Neutrophil (primary cell): ENCODE data around the gene SLC22A14.

Experiments used
- H3K27ac ChIP-seq: fragments of 200-600 bp; sonication (generic); 2 replicates; pipeline ENCODE4 v1.5.1; 2016; ENCODE audit warnings: mild to moderate bottlenecking, moderate library complexity
- H3K27me3 ChIP-seq: fragments of 200-600 bp; sonication (generic); 2 replicates; pipeline ENCODE4 v1.6.0; 2016; ENCODE audit warnings: mild to moderate bottlenecking
- H3K36me3 ChIP-seq: fragments of 200-600 bp; sonication (generic); 2 replicates; pipeline ENCODE4 v1.5.1; 2017
- H3K4me1 ChIP-seq, 2 experiments: fragments of 200-600 bp in 1 of 2; sonication (generic) in 1 of 2; 1 replicate in 1 of 2; 2 replicates in 1 of 2; pipeline versions ENCODE4 v1.5.1 to v1.6.1; 2013 to 2016; ENCODE audit warnings: low read depth in 1 of 2, low read length in 1 of 2, mild to moderate bottlenecking in 1 of 2, moderate library complexity in 1 of 2; ENCODE audit not compliant: control insufficient read depth in 1 of 2, insufficient read depth in 1 of 2
- H3K4me3 ChIP-seq, 2 experiments: fragments of 200-600 bp in 1 of 2; sonication (generic) in 1 of 2; 1 replicate in 1 of 2; 2 replicates in 1 of 2; pipeline ENCODE4 v1.5.1; 2013 to 2016; ENCODE audit warnings: low read depth in 1 of 2, low read length in 1 of 2, mild to moderate bottlenecking in 1 of 2, moderate library complexity in 1 of 2
- H3K9me3 ChIP-seq: fragments of 200-600 bp; sonication (generic); 2 replicates; pipeline ENCODE4 v1.5.1; 2016
- TF ChIP-seq, protein P1 (sequence below): fragments of 200-600 bp; sonication (generic); IDR thresholded peaks from 2 replicates; pipeline ENCODE4 v1.5.1; 2016; ENCODE audit warnings: antibody characterized with exemption

Gene SLC22A14

DNA sequence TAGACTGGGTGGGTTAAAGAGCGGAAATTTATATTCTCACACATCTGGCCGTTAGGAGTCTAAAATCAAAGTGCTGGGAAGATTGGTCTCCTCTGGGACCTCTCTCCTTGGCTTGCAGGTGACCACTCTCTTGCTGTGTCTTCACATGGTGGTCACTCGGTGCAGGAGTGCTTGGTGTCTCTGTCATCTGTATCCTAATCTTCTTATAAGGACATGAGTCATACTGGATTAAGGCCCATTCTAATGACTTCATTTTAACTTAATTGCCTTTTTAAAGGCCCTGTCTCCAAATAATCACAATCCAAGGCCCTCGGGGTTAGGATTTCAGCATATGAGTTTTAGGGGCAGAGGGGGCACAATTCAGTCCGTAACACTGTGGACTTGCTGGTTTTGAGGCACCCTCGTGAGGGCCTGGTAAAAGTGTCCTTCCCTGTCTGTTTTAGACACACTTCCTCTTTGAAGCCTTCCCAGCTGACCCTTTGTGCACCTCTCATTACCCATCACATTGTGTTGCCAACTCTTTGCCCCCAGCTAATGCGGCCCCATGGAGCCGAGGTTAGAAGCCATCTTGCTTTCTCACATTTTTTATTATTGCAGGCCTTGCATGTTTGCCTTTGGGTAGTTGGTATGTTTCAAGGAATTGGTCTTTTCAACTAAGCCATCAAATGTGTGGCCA lies 67.7 kb downstream of the SLC22A14 start:
- Histone ChIP-seq H3K36me3 (no peaks in the 10 kb centered on the region), H3K4me1 (peaks cover 13 to 16% of the 10 kb centered on the region in 2 experiments), H3K27ac (no peak overlapping the region), H3K4me3 (no peak overlapping the region), H3K27me3 (no peaks in the 10 kb centered on the region), H3K9me3 (no peaks in the 10 kb centered on the region)
- TF ChIP-seq, protein P1, sequence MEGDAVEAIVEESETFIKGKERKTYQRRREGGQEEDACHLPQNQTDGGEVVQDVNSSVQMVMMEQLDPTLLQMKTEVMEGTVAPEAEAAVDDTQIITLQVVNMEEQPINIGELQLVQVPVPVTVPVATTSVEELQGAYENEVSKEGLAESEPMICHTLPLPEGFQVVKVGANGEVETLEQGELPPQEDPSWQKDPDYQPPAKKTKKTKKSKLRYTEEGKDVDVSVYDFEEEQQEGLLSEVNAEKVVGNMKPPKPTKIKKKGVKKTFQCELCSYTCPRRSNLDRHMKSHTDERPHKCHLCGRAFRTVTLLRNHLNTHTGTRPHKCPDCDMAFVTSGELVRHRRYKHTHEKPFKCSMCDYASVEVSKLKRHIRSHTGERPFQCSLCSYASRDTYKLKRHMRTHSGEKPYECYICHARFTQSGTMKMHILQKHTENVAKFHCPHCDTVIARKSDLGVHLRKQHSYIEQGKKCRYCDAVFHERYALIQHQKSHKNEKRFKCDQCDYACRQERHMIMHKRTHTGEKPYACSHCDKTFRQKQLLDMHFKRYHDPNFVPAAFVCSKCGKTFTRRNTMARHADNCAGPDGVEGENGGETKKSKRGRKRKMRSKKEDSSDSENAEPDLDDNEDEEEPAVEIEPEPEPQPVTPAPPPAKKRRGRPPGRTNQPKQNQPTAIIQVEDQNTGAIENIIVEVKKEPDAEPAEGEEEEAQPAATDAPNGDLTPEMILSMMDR: no peak

DNA sequence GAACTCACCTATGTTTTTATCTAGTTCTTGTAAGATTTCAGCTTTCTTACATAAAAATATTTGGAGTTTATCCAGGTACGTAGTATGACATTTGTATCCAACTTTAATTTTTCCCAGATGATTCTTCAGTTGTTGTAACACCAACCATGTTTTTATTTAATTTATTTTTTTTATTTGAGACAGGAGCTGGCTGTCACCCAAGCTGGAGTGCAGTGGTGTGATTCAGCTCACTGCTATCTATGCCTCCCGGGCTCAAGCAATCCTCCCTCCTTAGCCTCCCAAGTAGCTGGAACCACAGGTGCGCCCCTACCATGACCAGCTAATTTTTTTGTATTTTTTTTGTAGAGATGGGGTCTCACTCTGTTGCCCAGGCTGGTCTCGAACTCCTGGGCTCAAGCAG lies 71.1 kb downstream of the SLC22A14 start:
- Histone ChIP-seq H3K9me3 (no peaks in the 10 kb centered on the region), H3K36me3 (no peaks in the 10 kb centered on the region), H3K27ac (no peak overlapping the region), H3K4me1 (peaks cover 5% of the 10 kb centered on the region in 2 experiments), H3K27me3 (no peaks in the 10 kb centered on the region), H3K4me3 (no peak overlapping the region)
- TF ChIP-seq, protein P1: no peak

DNA sequence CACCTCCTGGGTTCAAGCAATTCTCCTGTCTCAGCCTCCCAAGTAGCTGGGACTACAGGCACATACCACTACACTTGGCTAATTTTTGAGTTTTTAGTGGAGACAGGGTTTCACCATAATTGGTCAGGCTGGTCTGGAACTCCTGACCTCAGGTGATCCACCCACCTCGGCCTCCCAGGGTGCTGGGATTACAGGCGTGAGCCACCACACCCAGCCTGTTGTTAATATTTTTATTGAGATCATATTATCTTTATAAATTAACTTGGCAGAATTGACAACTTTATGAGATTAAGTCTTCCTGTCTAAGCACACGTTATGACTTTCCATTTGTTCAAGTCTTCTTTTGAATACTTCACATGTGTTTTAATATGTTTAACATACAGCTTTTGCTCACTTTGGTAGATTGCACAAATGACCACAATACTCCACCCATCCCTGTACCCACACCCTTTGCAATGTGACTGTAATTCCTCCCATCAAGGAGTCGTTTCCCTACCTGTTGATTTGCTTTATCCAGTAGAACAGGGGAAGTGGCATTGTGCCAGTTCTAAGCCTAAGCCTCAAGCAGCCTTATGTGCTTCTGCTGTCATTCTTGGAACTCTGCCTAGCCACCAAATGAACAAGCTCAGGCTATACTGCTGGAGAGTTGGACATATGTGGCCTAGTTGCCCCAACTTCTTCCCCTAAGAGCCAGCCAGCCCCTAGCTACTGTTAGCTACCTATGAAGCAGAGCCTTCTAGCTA lies 72.7 kb downstream of the SLC22A14 start:
- TF ChIP-seq, protein P1: no peak
- H3K36me3 ChIP-seq: no peaks in the 10 kb centered on the region
- no peak overlapping the region for H3K27ac ChIP-seq
- peaks cover 5% of the 10 kb centered on the region in 2 experiments for H3K4me1 ChIP-seq
- no peak overlapping the region for H3K4me3 ChIP-seq
- H3K9me3 ChIP-seq: no peaks in the 10 kb centered on the region
- no peaks in the 10 kb centered on the region for H3K27me3 ChIP-seq

DNA sequence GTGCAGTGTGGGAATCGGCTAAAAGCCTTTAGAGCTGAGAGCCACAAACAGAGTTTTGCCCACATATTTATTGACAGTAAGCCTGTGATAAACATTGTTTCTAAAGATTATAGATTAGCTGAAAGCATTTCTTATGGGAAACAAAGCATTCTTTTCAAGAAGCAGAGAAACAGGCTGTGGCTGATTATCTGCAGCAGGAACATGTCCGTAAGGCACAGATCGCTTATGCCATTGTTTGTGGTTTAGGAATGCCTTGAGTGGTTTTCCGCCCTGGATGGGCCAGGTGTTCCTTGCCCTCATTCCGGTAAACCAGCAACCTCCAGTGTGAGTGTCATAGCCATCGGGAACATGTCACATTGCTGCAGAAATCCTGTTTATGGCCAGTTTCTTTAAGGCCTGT lies 76.9 kb downstream of the SLC22A14 start:
- Histone ChIP-seq H3K27me3 (no peaks in the 10 kb centered on the region), H3K4me1 (peaks cover 5% of the 10 kb centered on the region in 2 experiments), H3K4me3 (no peak overlapping the region), H3K9me3 (no peaks in the 10 kb centered on the region), H3K36me3 (peaks cover 4% of the 10 kb centered on the region), H3K27ac (no peak overlapping the region)
- TF ChIP-seq, protein P1: no peak

DNA sequence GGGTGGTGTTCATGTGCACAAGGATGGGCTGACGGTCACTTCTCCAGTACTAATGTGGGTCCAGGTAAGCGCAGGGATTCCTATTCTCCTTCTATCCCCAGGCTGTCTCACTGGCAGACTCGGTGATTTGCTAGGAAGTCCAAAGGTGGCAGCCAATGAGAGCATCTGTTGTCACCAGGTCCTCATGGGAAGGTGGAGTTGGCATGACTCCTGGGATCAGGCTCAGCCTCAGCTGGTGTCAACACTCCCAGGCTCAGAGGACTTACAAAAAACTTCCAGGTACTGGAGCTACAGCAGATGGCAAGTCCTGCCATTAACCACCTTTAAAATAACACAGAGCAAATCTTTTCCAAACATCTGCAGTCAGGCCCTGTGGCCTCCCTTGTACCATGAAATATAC lies 78.3 kb downstream of the SLC22A14 start:
- peaks cover 7% of the 10 kb centered on the region for H3K36me3 ChIP-seq
- H3K4me1 ChIP-seq: no peaks in the 10 kb centered on the region
- no peaks in the 10 kb centered on the region for H3K27me3 ChIP-seq
- no peaks in the 10 kb centered on the region for H3K9me3 ChIP-seq
- TF ChIP-seq, protein P1: no peak
- H3K27ac ChIP-seq: no peak overlapping the region
- H3K4me3 ChIP-seq: no peak overlapping the region
